Activated naive CD8-positive, alpha-beta T cell treated with anti-CD3 and anti-CD28 coated beads, Interleukin-2, amount 50 U/mL, for 24 hours (primary cell): ENCODE measurements around the gene SLC4A9.
A peak's percentile ranks its signal among the peaks of the same experiment; 100 is the strongest.

ENCODE experiments used
- ATAC-seq: fragments of 150-1000 bp; cut with Tn5 transposase; one replicate; pipeline ENCODE4 v1.10.0; 2021
- DNase-seq: peaks from one replicate; pipeline ENCODE4 v3.0.0; 2021
- H3K27ac Mint-ChIP-seq: one replicate; pipeline ENCODE4 v1.8.0; 2021; ENCODE audit warnings: mild to moderate bottlenecking, mixed read lengths
- H3K27me3 Mint-ChIP-seq: one replicate; pipeline ENCODE4 v1.8.0; 2021; ENCODE audit warnings: mixed read lengths
- H3K36me3 Mint-ChIP-seq: one replicate; pipeline ENCODE4 v1.8.0; 2021; ENCODE audit warnings: low read depth, mixed read lengths
- H3K4me1 Mint-ChIP-seq: one replicate; pipeline ENCODE4 v1.8.0; 2021; ENCODE audit warnings: mixed read lengths
- H3K4me3 Mint-ChIP-seq: one replicate; pipeline ENCODE4 v1.8.0; 2021; ENCODE audit warnings: mild to moderate bottlenecking, moderate library complexity, mixed read lengths
- H3K9me3 Mint-ChIP-seq: one replicate; pipeline ENCODE4 v1.8.0; 2021; ENCODE audit warnings: mixed read lengths

The SLC4A9 gene

GRCh38 chr5:140391312-140391711, 31.3 kb downstream of the SLC4A9 start:
- H3K4me1 Mint-ChIP-seq = no peaks in the 10 kb centered on the region
- no peaks in the 10 kb centered on the region for H3K27me3 Mint-ChIP-seq
- H3K27ac Mint-ChIP-seq = no peak overlapping the region
- no peak overlapping the region for H3K4me3 Mint-ChIP-seq
- H3K36me3 Mint-ChIP-seq = no peaks in the 10 kb centered on the region
- no peaks in the 10 kb centered on the region for H3K9me3 Mint-ChIP-seq
- DNase-seq = no peak
- ATAC-seq = no peak

GRCh38 chr5:140391732-140392131, 31.7 kb downstream of the SLC4A9 start:
- H3K4me1 Mint-ChIP-seq = no peaks in the 10 kb centered on the region
- no peak overlapping the region for H3K27ac Mint-ChIP-seq
- H3K27me3 Mint-ChIP-seq = no peaks in the 10 kb centered on the region
- no peaks in the 10 kb centered on the region for H3K36me3 Mint-ChIP-seq
- no peak overlapping the region for H3K4me3 Mint-ChIP-seq
- no peaks in the 10 kb centered on the region for H3K9me3 Mint-ChIP-seq
- ATAC-seq (no peak), DNase-seq (no peak)

GRCh38 chr5:140393738-140394137, 33.7 kb downstream of the SLC4A9 start:
- no peaks in the 10 kb centered on the region for H3K4me1 Mint-ChIP-seq
- no peak overlapping the region for H3K4me3 Mint-ChIP-seq
- DNase-seq (no peak), ATAC-seq (no peak)
- H3K27me3 Mint-ChIP-seq = no peaks in the 10 kb centered on the region
- H3K36me3 Mint-ChIP-seq = no peaks in the 10 kb centered on the region
- H3K9me3 Mint-ChIP-seq = no peaks in the 10 kb centered on the region
- H3K27ac Mint-ChIP-seq = no peak overlapping the region

GRCh38 chr5:140398379-140398811, 38.4 kb downstream of the SLC4A9 start:
- Mint-ChIP-seq H3K27ac (no peak overlapping the region), H3K4me1 (peaks cover 16% of the 10 kb centered on the region), H3K27me3 (no peaks in the 10 kb centered on the region), H3K4me3 (no peak overlapping the region), H3K9me3 (no peaks in the 10 kb centered on the region), H3K36me3 (peaks cover 3% of the 10 kb centered on the region)
- no peak for DNase-seq
- ATAC-seq = no peak

GRCh38 chr5:140399979-140400729, 40.2 kb downstream of the SLC4A9 start:
- ATAC-seq (peak; percentile 2), DNase-seq (no peak)
- Mint-ChIP-seq H3K36me3 (peaks cover 11% of the 10 kb centered on the region), H3K9me3 (no peaks in the 10 kb centered on the region), H3K4me3 (no peak overlapping the region), H3K4me1 (peaks cover 33% of the 10 kb centered on the region), H3K27ac (no peak overlapping the region), H3K27me3 (no peaks in the 10 kb centered on the region)

- Mint-ChIP-seq H3K27me3 (no peaks in the 10 kb centered on the region), H3K4me1 (peaks cover 35% of the 10 kb centered on the region), H3K9me3 (no peaks in the 10 kb centered on the region), H3K4me3 (no peak overlapping the region), H3K36me3 (peaks cover 13% of the 10 kb centered on the region), H3K27ac (no peak overlapping the region)
- DNase-seq = peak; percentile 84
- ATAC-seq = peak; percentile 81
These were observed 40.9 kb downstream of the SLC4A9 start for GRCh38 chr5:140400730-140401361.

- peaks cover 40% of the 10 kb centered on the region for H3K4me1 Mint-ChIP-seq
- no peaks in the 10 kb centered on the region for H3K27me3 Mint-ChIP-seq
- H3K4me3 Mint-ChIP-seq = no peak within 1 kb of the TSS
- H3K27ac Mint-ChIP-seq = no peak within 1 kb of the TSS
- no peaks in the 10 kb centered on the region for H3K9me3 Mint-ChIP-seq
- peak; percentile 89 for ATAC-seq
- H3K36me3 Mint-ChIP-seq = peaks cover 16% of the 10 kb centered on the region
- peak; percentile 95 for DNase-seq
These were observed 41.6 kb downstream of the SLC4A9 start, which contains the start of gene ANKHD1 for GRCh38 chr5:140401362-140402257. Gene ANKHD1 (plus strand): TSS chr5:140401833. CDS start chr5:140401968, 135 bp downstream.

- H3K4me3 Mint-ChIP-seq = no peak overlapping the region
- peak; percentile 62 for DNase-seq
- H3K9me3 Mint-ChIP-seq = no peaks in the 10 kb centered on the region
- H3K4me1 Mint-ChIP-seq = peaks cover 42% of the 10 kb centered on the region
- no peak overlapping the region for H3K27ac Mint-ChIP-seq
- peak; percentile 2 for ATAC-seq
- peaks cover 18% of the 10 kb centered on the region for H3K36me3 Mint-ChIP-seq
- no peaks in the 10 kb centered on the region for H3K27me3 Mint-ChIP-seq
These were observed 42.5 kb downstream of the SLC4A9 start for GRCh38 chr5:140402258-140403074.

GRCh38 chr5:140403613-140404012, 43.6 kb downstream of the SLC4A9 start:
- peaks cover 20% of the 10 kb centered on the region for H3K36me3 Mint-ChIP-seq

GRCh38 chr5:140408750-140409241, 48.8 kb downstream of the SLC4A9 start:
- DNase-seq = no peak
- peaks cover 17% of the 10 kb centered on the region for H3K36me3 Mint-ChIP-seq
- H3K9me3 Mint-ChIP-seq = no peaks in the 10 kb centered on the region
- no peak for ATAC-seq
- no peaks in the 10 kb centered on the region for H3K27me3 Mint-ChIP-seq
- H3K4me1 Mint-ChIP-seq = peaks cover 54% of the 10 kb centered on the region
- no peak overlapping the region for H3K4me3 Mint-ChIP-seq
- H3K27ac Mint-ChIP-seq = no peak overlapping the region

More at GRCh38 chr5:140403613-140404012, 43.6 kb downstream of the SLC4A9 start:
- Mint-ChIP-seq H3K4me3 (no peak overlapping the region), H3K27ac (peak overlapping the region; percentile 23), H3K9me3 (no peaks in the 10 kb centered on the region), H3K27me3 (no peaks in the 10 kb centered on the region), H3K4me1 (peaks cover 46% of the 10 kb centered on the region)
- ATAC-seq = no peak
- no peak for DNase-seq

GRCh38 chr5:140413230-140413629, 53.2 kb downstream of the SLC4A9 start:
- Mint-ChIP-seq H3K36me3 (peaks cover 12% of the 10 kb centered on the region), H3K27ac (no peak overlapping the region), H3K9me3 (no peaks in the 10 kb centered on the region), H3K4me3 (no peak overlapping the region), H3K4me1 (peaks cover 34% of the 10 kb centered on the region), H3K27me3 (no peaks in the 10 kb centered on the region)
- ATAC-seq (no peak), DNase-seq (no peak)

- ATAC-seq (no peak), DNase-seq (no peak)
- Mint-ChIP-seq H3K4me1 (peaks cover 49% of the 10 kb centered on the region), H3K27ac (no peak overlapping the region), H3K4me3 (no peak overlapping the region), H3K9me3 (no peaks in the 10 kb centered on the region), H3K36me3 (peaks cover 27% of the 10 kb centered on the region), H3K27me3 (no peaks in the 10 kb centered on the region)
These were observed 57.2 kb downstream of the SLC4A9 start for GRCh38 chr5:140417235-140417634.

- H3K4me3 Mint-ChIP-seq = no peak overlapping the region
- no peak for DNase-seq
- peaks cover 25% of the 10 kb centered on the region for H3K36me3 Mint-ChIP-seq
- peaks cover 47% of the 10 kb centered on the region for H3K4me1 Mint-ChIP-seq
- H3K27ac Mint-ChIP-seq = no peak overlapping the region
- no peak for ATAC-seq
- no peaks in the 10 kb centered on the region for H3K9me3 Mint-ChIP-seq
- H3K27me3 Mint-ChIP-seq = no peaks in the 10 kb centered on the region
These were observed 59.0 kb downstream of the SLC4A9 start for GRCh38 chr5:140418862-140419520.
